Vagina (tissue), 2 donors: ENCODE results near the gene RANBP3. TPM values are rescaled to one million over a fixed set of nuclear protein-coding genes. Genes with fewer than 3 reads are reported as not detected.
"Not testable (repeated sequence)": the region's sequence is repeated elsewhere in the genome, so short reads cannot be mapped to it uniquely, and the experiment has no call there.

Source experiments
- DNase-seq, 2 donors: peaks; one replicate each; pipeline ENCODE4 v3.0.0-alpha.2; 2017; ENCODE audit errors: extremely low spot score in 2 of 2
- H3K27ac ChIP-seq: fragments of 200-600 bp; sonication (generic); one replicate; pipeline ENCODE4 v1.5.1; 2019
- H3K27me3 ChIP-seq: fragments of 200-600 bp; sonication (generic); one replicate; pipeline ENCODE4 v1.5.1; 2019
- H3K36me3 ChIP-seq, 2 donors: fragments of 200-600 bp; sonication (generic); one replicate each; pipeline ENCODE4 v1.5.1; 2017 to 2019
- H3K4me1 ChIP-seq: fragments of 200-600 bp; sonication (generic); one replicate; pipeline ENCODE4 v1.5.1; 2019
- H3K4me3 ChIP-seq, 2 donors: fragments of 200-600 bp; sonication (generic); 1 replicate in 1 of 2; 2 replicates in 1 of 2; pipeline ENCODE4 v1.5.1; 2016 to 2019
- H3K9me3 ChIP-seq: fragments of 200-600 bp; sonication (generic); one replicate; pipeline ENCODE4 v1.5.1; 2019
- CTCF ChIP-seq, 3 experiments: fragments of 450-650 bp in 2 of 3; fragments of 200-600 bp in 1 of 3; sonication (generic) in 1 of 3; IDR thresholded peaks; one replicate each; pipeline ENCODE4 v1.5.1; 2017 to 2019; ENCODE audit warnings: antibody characterized with exemption in 3 of 3, mild to moderate bottlenecking in 2 of 3, moderate library complexity in 2 of 3
- POLR2A ChIP-seq, 2 donors: fragments of 450-650 bp; IDR thresholded peaks; one replicate each; pipeline ENCODE4 v1.6.1; 2017; ENCODE audit warnings: antibody characterized with exemption in 2 of 2, mild to moderate bottlenecking in 2 of 2, moderate library complexity in 2 of 2
- POLR2AphosphoS5 ChIP-seq, 2 donors: sonication (generic); formaldehyde crosslinking; IDR thresholded peaks; one replicate each; pipeline ENCODE4 v1.9.0; 2017; ENCODE audit warnings: antibody characterized with exemption in 2 of 2, mild to moderate bottlenecking in 2 of 2, low read depth in 1 of 2; ENCODE audit not compliant: insufficient read depth in 1 of 2
- intact Hi-C: fragments of 100-400 bp; cut with DNase I; formaldehyde crosslinking; loops from one replicate; pipeline ENCODE4 v1.15.1; 2023
- total RNA-seq: library from RNA; depleted of rRNA; stranded (reverse); fragments of >200 nt; gene quantifications from one replicate; pipeline ENCODE4 v1.2.3, GENCODE V29; 2016

The RANBP3 gene
- total RNA-seq, 1 donor from 2014 or later = 110 TPM

- intact Hi-C loops = no loop called here
- TF ChIP-seq POLR2A (IDR thresholded peaks at IDR 0.05) (no peak), POLR2AphosphoS5 (IDR thresholded peaks at IDR 0.05; ENCODE audit: insufficient read depth in 1 of 2, low read depth in 1 of 2) (no peak), CTCF (IDR thresholded peaks at IDR 0.05) (no peak)
- Histone ChIP-seq H3K4me1 (no peaks in the 10 kb centered on the region), H3K27me3 (no peaks in the 10 kb centered on the region), H3K27ac (no peak overlapping the region), H3K4me3 (no peak overlapping the region), H3K9me3 (no peaks in the 10 kb centered on the region), H3K36me3 (peaks cover 0 to 36% of the 10 kb centered on the region in 2 donors)
- no peak for DNase-seq
Measured at GRCh38 chr19:6006896-6007295, 29.0 kb upstream of the RANBP3 start.

GRCh38 chr19:6006070-6006446, 28.1 kb upstream of the RANBP3 start:
- not testable (repeated sequence) for DNase-seq

GRCh38 chr19:6005321-6006069, 27.6 kb upstream of the RANBP3 start:
- Histone ChIP-seq H3K4me1 (no peaks in the 10 kb centered on the region), H3K27me3 (no peaks in the 10 kb centered on the region), H3K4me3 (no peak overlapping the region), H3K36me3 (peaks cover 0 to 43% of the 10 kb centered on the region in 2 donors), H3K27ac (no peak overlapping the region), H3K9me3 (no peaks in the 10 kb centered on the region)
- intact Hi-C loops = no loop called here
- no peak for DNase-seq
- TF ChIP-seq POLR2A (IDR thresholded peaks at IDR 0.05) = no peak
- no peak for TF ChIP-seq CTCF (IDR thresholded peaks at IDR 0.05)
- TF ChIP-seq POLR2AphosphoS5 (IDR thresholded peaks at IDR 0.05; ENCODE audit: insufficient read depth in 1 of 2, low read depth in 1 of 2) = no peak

More at GRCh38 chr19:6006070-6006446, 28.1 kb upstream of the RANBP3 start:
- H3K27me3 ChIP-seq, H3K4me3 ChIP-seq, H3K27ac ChIP-seq, H3K9me3 ChIP-seq, H3K4me1 ChIP-seq, intact Hi-C loops: not testable (repeated sequence)
- peaks cover 0 to 38% of the 10 kb centered on the region in 2 donors for H3K36me3 ChIP-seq

GRCh38 chr19:6003976-6004375, 26.0 kb upstream of the RANBP3 start:
- peaks cover 0 to 48% of the 10 kb centered on the region in 2 donors for H3K36me3 ChIP-seq
- no peaks in the 10 kb centered on the region for H3K27me3 ChIP-seq
- no peak overlapping the region for H3K4me3 ChIP-seq
- intact Hi-C loops = no loop called here
- no peak overlapping the region for H3K27ac ChIP-seq
- TF ChIP-seq CTCF (IDR thresholded peaks at IDR 0.05) = no peak
- TF ChIP-seq POLR2AphosphoS5 (IDR thresholded peaks at IDR 0.05; ENCODE audit: insufficient read depth in 1 of 2, low read depth in 1 of 2) = no peak
- no peak for TF ChIP-seq POLR2A (IDR thresholded peaks at IDR 0.05)
- DNase-seq = no peak
- no peaks in the 10 kb centered on the region for H3K9me3 ChIP-seq
- no peaks in the 10 kb centered on the region for H3K4me1 ChIP-seq

GRCh38 chr19:6002591-6002990, 24.7 kb upstream of the RANBP3 start:
- peaks cover 0 to 47% of the 10 kb centered on the region in 2 donors for H3K36me3 ChIP-seq
- no peak for DNase-seq
- no peak overlapping the region for H3K27ac ChIP-seq
- no peaks in the 10 kb centered on the region for H3K27me3 ChIP-seq
- H3K9me3 ChIP-seq = no peaks in the 10 kb centered on the region
- intact Hi-C loops = no loop called here
- H3K4me3 ChIP-seq = no peak overlapping the region
- H3K4me1 ChIP-seq = no peaks in the 10 kb centered on the region
- no peak for TF ChIP-seq POLR2AphosphoS5 (IDR thresholded peaks at IDR 0.05; ENCODE audit: insufficient read depth in 1 of 2, low read depth in 1 of 2)
- TF ChIP-seq POLR2A (IDR thresholded peaks at IDR 0.05) = no peak
- no peak for TF ChIP-seq CTCF (IDR thresholded peaks at IDR 0.05)
